ENCODE results near the gene CEACAM20. TPM values are rescaled to one million over a fixed set of nuclear protein-coding genes. Genes with fewer than 3 reads are reported as not detected.
"Not testable (repeated sequence)": the region's sequence is repeated elsewhere in the genome, so short reads cannot be mapped to it uniquely, and the experiment has no call there.

Gene CEACAM20
- total RNA-seq, 1 experiment from 2014 or later = not detected

- peak; percentile 10 for DNase-seq (ENCODE audit: low spot score)
Observed at GRCh38 chr19:44548736-44549135, 19.3 kb upstream of the CEACAM20 start.

GRCh38 chr19:44544031-44544430, 14.6 kb upstream of the CEACAM20 start:
- DNase-seq (ENCODE audit: low spot score) = no peak

- no peak for DNase-seq (ENCODE audit: low spot score)
Observed at GRCh38 chr19:44542671-44543070, 13.2 kb upstream of the CEACAM20 start.

- DNase-seq (ENCODE audit: low spot score) = no peak
Observed at GRCh38 chr19:44540736-44541135, 11.3 kb upstream of the CEACAM20 start.

- no peak for DNase-seq (ENCODE audit: low spot score)
Observed at GRCh38 chr19:44539991-44540390, 10.5 kb upstream of the CEACAM20 start.

GRCh38 chr19:44539236-44539826, 9.9 kb upstream of the CEACAM20 start:
- no peak for DNase-seq (ENCODE audit: low spot score)

- DNase-seq (ENCODE audit: low spot score) = not testable (repeated sequence)
Observed at GRCh38 chr19:44535361-44535760, 5.9 kb upstream of the CEACAM20 start.

- no peak for DNase-seq (ENCODE audit: low spot score)
Observed at GRCh38 chr19:44532819-44533218, 3.3 kb upstream of the CEACAM20 start.

- no peak for DNase-seq (ENCODE audit: low spot score)
Observed at GRCh38 chr19:44530777-44531176, 1.3 kb upstream of the CEACAM20 start.

- no peak for DNase-seq (ENCODE audit: low spot score)
Observed at GRCh38 chr19:44527554-44527953, 1.9 kb downstream of the CEACAM20 start.

GRCh38 chr19:44525721-44526430, 3.6 kb downstream of the CEACAM20 start:
- DNase-seq (ENCODE audit: low spot score) = no peak

- DNase-seq (ENCODE audit: low spot score) = no peak
Observed at GRCh38 chr19:44521370-44521769, 8.1 kb downstream of the CEACAM20 start.

- DNase-seq (ENCODE audit: low spot score) = no peak
Observed at GRCh38 chr19:44517146-44517545, 12.3 kb downstream of the CEACAM20 start.

- no peak for DNase-seq (ENCODE audit: low spot score)
Observed at GRCh38 chr19:44515907-44516306, 13.6 kb downstream of the CEACAM20 start.

GRCh38 chr19:44515031-44515430, 14.4 kb downstream of the CEACAM20 start:
- DNase-seq (ENCODE audit: low spot score) = no peak

- DNase-seq (ENCODE audit: low spot score) = peak; percentile 38
Observed at GRCh38 chr19:44512326-44513298, 16.9 kb downstream of the CEACAM20 start.

GRCh38 chr19:44509478-44509877, 20.0 kb downstream of the CEACAM20 start:
- DNase-seq (ENCODE audit: low spot score) = no peak

- peak; percentile 78 for DNase-seq (ENCODE audit: low spot score)
Observed at GRCh38 chr19:44499962-44500949, 29.2 kb downstream of the CEACAM20 start, which contains the start of gene ZNF180. Gene ZNF180, minus strand, starts transcription at chr19:44500522. Its CDS starts 3,188 bp downstream, at chr19:44497334.

GRCh38 chr19:44499559-44499958, 29.9 kb downstream of the CEACAM20 start:
- no peak for DNase-seq (ENCODE audit: low spot score)

GRCh38 chr19:44498988-44499387, 30.5 kb downstream of the CEACAM20 start:
- DNase-seq (ENCODE audit: low spot score) = no peak

GRCh38 chr19:44496711-44497110, 32.8 kb downstream of the CEACAM20 start:
- DNase-seq (ENCODE audit: low spot score) = no peak

Data from H4 (cell line).